Midbrain (tissue), 1 donor: ENCODE data around the gene CDH13.

Source experiments
- DNase-seq: peaks from one replicate; lab custom pipeline; 2025; lab: John Stamatoyannopoulos, UW

Gene CDH13

DNA sequence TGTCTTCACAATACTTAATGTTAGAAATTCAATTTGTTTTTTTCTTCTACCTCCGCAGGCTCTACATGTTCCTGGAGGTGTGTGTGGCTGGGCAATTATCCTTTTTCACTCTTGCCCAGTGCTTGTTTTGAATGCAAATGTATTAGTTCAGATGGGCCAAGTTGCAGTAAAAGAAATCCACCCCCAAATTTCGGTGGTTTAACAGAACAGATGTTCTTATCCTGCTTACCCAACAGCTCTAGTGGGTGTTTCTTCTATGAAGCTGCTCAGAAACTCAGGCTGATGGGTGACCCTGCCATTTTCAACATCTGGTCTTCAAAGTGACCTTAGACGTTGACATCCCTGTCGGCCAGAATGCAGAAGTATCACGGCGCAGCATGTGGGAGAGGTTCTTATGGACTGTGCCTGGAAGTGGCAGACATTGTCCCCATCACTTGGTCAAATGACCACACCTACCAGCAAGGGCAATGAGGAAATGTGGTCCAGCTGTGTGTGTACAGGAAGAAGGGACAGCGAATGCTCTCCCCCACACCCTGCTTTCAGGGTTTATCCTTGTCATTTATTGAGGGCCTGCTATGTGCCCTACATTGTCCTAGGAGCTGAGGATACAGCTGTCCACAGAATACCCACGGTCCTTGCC lies 157.3 kb downstream of the CDH13 start:
- DNase-seq: no peak

GRCh38 chr16:82784573-82784968 lies 157.8 kb downstream of the CDH13 start:
- DNase-seq: no peak

DNA sequence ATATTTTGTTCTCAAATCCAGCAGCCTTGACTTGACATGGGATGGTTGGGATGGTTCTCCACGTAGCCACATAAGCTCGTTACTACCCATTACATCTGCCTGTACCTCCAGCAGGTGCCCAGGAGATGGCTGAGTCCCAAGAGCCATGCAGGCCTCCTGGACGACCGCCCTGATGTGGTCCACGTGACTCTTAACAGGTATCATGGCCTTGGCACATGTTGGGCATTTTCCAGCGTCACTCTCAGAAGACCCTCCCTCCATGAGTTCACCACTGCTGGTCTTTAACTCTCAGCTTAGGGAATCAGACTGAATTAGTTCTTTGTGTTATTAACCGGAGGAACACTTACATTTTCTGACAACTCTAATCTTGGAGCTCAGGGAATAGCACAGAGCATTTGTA lies 161.5 kb downstream of the CDH13 start:
- DNase-seq: no peak

- DNase-seq: no peak
These were observed 162.2 kb downstream of the CDH13 start for GRCh38 chr16:82788919-82789318.

GRCh38 chr16:82792693-82793092 lies 165.9 kb downstream of the CDH13 start:
- DNase-seq: no peak

DNA sequence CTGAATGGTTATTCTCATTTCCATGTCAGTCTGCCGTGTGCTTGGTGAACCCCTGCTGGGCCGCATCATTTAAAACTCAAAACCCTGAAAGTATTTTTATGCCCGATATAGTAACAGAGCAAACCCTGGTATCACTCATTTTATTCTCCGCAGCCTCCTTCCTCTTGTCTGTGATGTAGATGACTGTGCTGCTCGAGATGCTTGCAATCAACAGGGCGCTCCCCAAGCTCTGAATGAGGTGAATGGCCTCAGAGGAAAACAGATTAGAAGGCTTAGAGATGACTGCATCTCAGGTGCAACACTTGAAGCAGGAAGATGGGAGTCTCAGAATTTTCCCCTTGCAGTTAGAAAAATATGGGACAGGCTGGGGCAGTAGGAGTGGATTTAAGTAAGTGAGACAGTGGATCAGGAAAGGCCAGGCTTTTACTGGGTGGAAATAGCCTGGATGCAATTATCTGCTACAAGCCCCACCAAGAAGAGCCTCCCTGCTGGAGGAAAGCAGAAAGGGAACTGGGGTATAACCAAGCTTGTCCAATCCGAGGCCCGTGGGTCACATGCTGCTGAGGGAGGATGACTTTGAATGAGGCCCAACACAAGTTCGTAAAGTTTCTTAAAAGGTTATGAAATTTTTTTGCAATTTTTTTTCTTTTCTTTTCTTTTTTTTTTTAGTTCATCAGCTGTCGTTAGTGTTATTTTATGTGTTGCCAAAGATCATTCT lies 166.9 kb downstream of the CDH13 start:
- DNase-seq: no peak

DNA sequence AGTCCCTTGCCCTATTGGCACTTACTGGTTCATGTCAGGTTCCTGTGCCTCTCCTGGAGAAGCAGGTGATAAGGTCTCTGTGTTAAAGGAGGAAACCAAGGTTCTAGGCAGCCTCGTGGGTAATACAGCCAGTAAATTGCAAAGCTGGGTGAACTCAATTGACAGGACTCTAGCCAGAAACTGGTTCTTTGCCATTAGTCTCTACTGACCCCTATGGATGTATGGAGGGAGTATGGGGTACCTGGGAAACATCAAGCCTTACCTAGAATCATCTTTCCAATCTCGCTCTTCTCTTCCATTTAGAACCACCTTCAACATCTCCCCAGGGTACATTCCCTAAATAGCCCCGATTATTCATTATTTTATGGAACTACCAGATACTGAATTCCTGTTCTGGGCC lies 169.3 kb downstream of the CDH13 start:
- no peak for DNase-seq

DNA sequence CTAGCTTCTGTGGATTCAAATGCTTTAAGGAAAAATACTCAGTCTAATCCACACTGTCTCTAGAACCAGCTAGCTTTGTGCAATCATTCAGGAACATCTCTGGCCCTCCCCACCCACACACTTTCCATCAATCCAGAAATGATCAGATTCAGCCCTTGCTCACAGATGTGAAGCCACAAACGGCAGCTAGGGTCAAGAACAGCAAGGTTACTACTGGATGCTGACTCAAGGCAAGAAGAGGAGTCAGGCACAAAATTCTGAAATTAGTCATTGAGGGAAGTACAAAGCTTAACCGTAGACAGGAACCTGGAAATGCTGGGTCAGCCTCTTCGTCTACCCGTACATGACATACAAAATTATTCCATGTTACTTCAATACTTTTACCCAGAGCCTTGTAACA lies 174.6 kb downstream of the CDH13 start:
- no peak for DNase-seq

DNA sequence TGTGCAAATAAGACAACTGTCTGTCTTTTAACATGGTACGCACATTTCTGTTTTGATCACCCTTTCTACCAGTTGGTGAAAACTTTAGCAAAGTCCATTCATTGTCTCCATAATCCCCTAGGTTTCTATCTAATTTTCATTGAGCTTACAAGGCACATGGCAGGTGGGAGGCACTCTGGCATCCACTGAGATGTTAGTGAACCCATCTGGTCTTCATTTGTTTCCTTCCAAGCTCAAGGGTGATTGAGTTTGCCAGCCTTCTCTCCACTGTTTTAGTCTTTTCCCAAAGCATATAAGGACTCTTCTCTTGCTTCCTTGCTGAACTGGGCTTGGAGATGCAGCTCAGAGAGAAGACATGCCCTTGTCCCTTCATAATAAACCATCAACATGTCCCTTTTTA lies 179.1 kb downstream of the CDH13 start:
- DNase-seq: no peak

DNA sequence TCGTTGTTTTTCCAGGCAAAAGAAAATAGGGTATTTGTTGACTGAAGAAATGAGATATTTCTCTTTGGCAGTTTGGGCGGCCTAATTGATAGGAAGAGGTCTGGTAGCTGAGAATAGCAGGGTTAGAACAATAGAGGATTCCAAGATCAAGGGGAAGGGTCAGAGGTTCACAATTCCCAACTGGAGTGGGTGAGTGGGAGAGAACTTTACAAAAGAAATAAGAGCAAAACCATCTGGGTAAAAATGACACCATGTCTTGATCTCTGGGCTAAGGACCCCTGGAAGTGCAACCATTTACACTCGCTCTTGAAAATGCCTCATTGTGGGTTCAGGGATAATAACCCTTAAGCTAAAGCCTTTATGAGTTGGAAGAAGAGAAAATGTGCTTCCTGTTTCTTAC lies 180.5 kb downstream of the CDH13 start:
- no peak for DNase-seq

DNA sequence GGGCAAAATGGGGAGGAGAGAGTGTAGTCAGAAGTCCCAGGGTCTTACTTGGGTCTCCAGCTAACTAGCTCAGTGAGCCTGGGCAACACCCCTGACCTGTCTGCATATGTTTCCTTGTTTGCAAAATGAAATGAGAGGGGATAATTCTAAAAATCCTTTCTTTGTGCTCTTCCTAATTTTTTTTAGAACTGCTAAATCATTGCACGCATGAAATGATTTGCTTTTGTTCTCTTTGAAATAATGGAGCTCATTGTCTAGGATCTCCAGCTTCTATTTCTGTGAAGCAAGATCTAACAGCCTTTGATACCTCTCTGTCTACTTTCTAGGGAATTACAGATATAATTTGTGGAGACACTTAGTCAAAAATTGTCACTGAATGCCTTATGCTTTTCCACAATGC lies 181.3 kb downstream of the CDH13 start:
- DNase-seq: peak; percentile 32

DNA sequence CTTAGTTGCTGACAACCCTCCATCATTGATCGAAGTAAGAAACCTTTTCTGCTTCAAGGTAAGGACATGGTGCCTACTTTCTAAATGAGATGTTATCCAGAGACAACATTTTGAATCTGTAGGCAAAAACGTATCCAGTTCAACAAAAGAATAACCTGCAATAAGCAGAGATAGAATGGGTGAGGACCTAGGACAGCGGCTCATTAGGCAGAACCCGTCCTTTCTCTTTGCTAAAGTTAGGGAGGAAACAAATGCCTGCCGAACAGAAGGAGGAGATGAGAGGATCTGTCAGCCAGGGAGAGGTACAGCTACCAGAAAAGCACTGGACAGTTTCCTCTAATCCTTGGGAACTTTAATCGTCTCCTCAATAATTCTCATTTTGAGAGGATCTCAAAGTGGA lies 183.3 kb downstream of the CDH13 start:
- no peak for DNase-seq

GRCh38 chr16:82814059-82814458 lies 187.3 kb downstream of the CDH13 start:
- DNase-seq: no peak

GRCh38 chr16:82819286-82819685 lies 192.5 kb downstream of the CDH13 start:
- no peak for DNase-seq

DNA sequence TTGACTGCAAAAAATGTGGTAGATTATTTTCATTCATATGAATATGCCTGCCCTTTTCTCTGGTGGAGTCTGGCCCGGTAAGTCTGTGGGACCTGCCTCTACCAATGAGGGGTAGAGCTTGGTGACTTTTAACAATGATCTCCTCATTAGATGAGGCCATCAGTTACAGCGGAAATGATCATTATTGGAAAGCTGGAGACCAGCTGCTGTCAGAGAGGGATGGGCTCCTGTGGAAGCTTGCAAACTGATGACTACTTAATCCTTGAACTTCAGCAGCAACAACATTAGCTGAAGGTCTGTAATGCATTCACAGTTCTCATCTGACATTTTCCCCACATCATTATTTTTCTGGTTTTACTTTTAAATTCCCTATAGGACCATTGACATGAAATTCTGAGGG lies 194.1 kb downstream of the CDH13 start:
- no peak for DNase-seq

DNA sequence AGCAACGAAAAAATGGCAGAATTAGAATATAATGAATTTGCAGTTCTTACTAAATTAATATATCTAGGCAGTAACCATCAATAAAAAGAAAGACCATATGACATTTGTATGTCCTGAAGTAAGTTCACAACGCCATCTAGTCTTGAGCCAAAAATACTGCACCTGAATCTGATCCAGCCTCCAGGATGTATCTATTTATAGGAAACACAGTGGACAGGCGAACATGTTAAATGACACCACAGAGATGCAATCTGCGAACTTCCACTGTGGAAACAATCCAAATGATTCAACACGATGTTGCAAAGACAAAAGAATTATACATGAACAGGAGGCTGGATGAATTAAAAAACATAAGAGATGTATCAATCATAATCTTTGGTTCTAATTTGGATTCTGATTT lies 197.6 kb downstream of the CDH13 start:
- DNase-seq: no peak

- DNase-seq: no peak
These were observed 202.5 kb downstream of the CDH13 start for GRCh38 chr16:82829301-82829700.

DNA sequence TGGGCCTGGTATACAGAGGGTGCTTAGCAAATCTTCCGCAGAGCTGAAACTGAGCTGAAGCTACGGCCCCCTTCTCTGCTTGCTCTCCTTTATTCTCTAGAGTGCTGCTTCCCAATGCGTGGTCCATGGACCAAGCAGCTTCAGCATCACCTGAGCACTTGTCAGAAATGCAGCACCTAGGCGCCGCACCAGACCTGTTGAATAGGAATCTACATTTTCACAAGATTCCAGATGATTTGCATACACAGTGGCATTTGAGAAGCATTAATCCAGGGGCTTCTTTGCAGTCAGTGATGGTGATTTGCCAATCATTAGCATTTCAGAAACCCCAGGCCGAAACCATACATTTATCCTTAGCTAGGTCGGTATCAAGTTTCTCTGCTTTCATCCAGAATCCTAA lies 204.2 kb downstream of the CDH13 start:
- no peak for DNase-seq

DNA sequence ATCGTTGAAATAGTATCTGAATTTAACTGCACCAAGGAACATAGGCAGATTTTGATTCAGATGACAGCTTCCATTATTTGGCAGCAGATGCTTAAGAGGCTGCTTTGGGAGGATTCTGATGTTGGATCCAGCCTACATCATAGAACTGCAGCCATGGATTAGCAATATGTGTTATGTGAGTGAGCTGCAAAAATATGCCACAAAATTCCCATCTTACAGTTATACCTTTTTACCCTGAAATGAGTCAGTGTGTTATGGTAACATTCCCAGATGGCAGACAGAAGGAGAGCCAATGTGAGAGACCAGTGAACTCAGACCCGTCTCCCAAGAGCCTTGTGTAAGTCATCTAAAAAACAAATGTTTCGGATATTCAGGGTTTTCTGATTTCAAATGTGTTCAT lies 206.1 kb downstream of the CDH13 start:
- DNase-seq: no peak

DNA sequence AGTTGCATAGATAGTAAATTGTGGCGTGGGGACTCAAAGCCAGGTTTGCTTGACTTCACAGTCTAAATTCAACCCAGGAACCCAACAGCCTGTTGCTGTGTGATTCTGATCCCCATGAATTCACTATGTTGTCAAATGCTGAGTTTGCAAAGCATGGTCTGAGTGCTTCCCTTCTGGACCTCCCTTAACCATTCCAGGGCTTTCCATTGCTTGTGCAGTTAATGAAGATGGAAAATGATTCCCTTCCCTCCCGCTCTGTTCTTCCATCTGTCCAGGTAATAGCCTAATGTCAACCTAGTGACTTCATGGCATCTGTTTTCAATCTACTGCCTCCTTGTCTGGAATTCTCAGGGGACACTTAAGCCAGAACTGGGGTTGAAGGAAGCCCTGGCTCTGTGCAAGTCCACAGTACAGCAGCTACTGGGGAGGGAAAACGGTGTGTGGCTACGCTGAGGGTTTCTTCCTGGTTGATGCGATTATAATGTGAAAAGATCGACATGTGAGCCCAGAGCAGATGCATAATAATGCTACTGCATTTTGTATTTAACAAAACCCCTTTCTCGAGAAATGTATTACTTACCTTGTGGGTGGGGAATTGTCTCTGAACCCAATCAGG lies 206.7 kb downstream of the CDH13 start:
- no peak for DNase-seq

- no peak for DNase-seq
These were observed 207.5 kb downstream of the CDH13 start for GRCh38 chr16:82834151-82834815.

- DNase-seq: no peak
These were observed 208.9 kb downstream of the CDH13 start for GRCh38 chr16:82835487-82836155.
